GF-D8 (cell line): ENCODE results near the gene UBL4A.

Experiments
- DNase-seq: peaks from one replicate; lab custom pipeline; 2025; lab: John Stamatoyannopoulos, UW

Gene UBL4A

GRCh38 chrX:154436983-154437752 lies 49.2 kb downstream of the UBL4A start, which contains the start of gene GDI1:
Gene GDI1 (plus strand): TSS chrX:154437154. CDS start chrX:154437255, 101 bp downstream.
- no peak for DNase-seq

DNA sequence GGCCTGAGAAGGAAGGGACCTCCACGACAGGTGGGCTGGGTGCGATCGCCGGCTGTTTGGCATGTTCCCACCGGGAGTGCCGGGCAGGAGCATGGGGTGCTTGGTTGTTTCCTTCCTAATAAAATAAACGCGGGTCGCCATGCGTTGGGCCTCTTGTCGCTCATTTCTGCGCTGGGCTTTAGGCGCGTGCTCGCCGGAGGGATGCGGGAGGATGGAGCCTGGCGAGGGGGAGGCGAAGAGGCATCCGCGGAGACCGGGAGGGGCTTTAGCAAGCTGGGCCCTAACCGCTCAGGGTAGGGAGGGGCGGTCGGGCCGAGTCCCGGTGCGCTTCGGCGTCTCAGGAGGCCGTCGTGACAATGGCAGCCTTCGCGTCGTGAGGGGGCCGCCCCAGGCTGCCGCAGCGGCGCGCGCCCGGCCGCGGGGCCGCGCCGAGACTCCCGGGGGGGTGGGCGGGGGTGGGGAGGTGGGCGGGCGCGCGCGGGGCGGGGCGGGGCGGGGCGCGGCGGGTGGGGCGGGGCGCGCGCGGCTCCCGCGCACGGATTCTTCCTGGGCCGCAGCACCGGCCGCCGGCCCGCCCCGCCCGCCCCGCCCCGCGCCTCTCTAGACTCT lies 49.9 kb downstream of the UBL4A start:
- DNase-seq, result no peak

DNA sequence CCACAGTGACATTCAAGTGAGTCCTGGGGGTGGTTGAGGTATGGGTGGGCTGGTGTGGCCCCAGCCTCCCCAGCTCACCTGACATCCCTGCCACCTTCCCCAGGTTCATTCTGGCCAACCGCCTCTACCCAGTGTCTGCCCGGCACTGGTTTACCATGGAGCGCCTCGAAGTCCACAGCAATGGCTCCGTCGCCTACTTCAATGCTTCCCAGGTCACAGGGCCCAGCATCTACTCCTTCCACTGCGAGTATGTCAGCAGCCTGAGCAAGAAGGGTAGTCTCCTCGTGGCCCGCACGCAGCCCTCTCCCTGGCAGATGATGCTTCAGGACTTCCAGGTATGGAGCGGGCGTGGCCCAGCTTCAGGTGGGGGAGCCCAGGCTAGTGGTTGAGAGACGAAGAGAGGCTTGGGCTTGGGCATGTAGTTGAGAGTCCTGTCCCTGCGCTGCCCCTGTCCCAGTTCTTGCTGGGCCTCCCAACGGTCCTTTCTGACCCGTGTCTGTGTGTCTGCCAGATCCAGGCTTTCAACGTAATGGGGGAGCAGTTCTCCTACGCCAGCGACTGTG lies 51.2 kb downstream of the UBL4A start:
- DNase-seq, result no peak

GRCh38 chrX:154434394-154435168 lies 51.8 kb downstream of the UBL4A start:
- no peak for DNase-seq
